CD4-positive, alpha-beta T cell (primary cell): ENCODE measurements around the gene CAP2. TPM values are rescaled to one million over a fixed set of nuclear protein-coding genes. Genes with fewer than 3 reads are reported as not detected.

Source experiments
- ATAC-seq: fragments of 200-7000 bp; cut with Tn5 transposase; one replicate; pipeline ENCODE4 v1.10.0; 2022; ENCODE audit warnings: mild to moderate bottlenecking; ENCODE audit not compliant: poor library complexity
- CTCF ChIA-PET: fragments of 350-600 bp; sonication (Branson Sonifier 250); formaldehyde crosslinking; loops from one replicate; lab custom pipeline; 2021; ENCODE audit warnings: antibody characterized with exemption, inconsistent platforms; lab: Charles Lee
- POLR2A ChIA-PET: fragments of 350-600 bp; sonication (Branson Sonifier 250); formaldehyde crosslinking; loops from one replicate; lab custom pipeline; 2021; ENCODE audit warnings: antibody characterized with exemption, inconsistent platforms; lab: Charles Lee
- DNase-seq, 14 experiments: peaks; one replicate each; pipeline ENCODE4 v3.0.0-alpha.2; 2013 to 2020; ENCODE audit warnings: mixed read lengths in 2 of 14
- H3K27ac ChIP-seq, 2 donors: one replicate each; pipeline versions ENCODE4 v1.5.1 to v1.7.0; 2013; ENCODE audit warnings: low read length in 2 of 2, low read depth in 1 of 2, mild to moderate bottlenecking in 1 of 2
- H3K27me3 ChIP-seq, 2 experiments: 1 replicate in 1 of 2; 2 replicates in 1 of 2; pipeline versions ENCODE4 v1.6.1 to v1.7.0; 2013; ENCODE audit warnings: low read length in 2 of 2, control low read depth in 1 of 2, mild to moderate bottlenecking in 1 of 2, moderate library complexity in 1 of 2; ENCODE audit not compliant: insufficient read depth in 2 of 2, control insufficient read depth in 1 of 2
- H3K36me3 ChIP-seq: one replicate; pipeline ENCODE4 v1.6.1; 2013; ENCODE audit warnings: low read length, control low read depth; ENCODE audit not compliant: insufficient read depth
- H3K4me1 ChIP-seq: one replicate; pipeline ENCODE4 v1.6.1; 2013; ENCODE audit warnings: low read length, control low read depth; ENCODE audit not compliant: insufficient read depth
- H3K4me3 ChIP-seq: one replicate; pipeline ENCODE4 v1.5.1; 2013; ENCODE audit warnings: mild to moderate bottlenecking, low read length, moderate library complexity
- H3K9me3 ChIP-seq, 2 experiments: 1 replicate in 1 of 2; 2 replicates in 1 of 2; pipeline versions ENCODE4 v1.6.1 to v1.7.0; 2013; ENCODE audit warnings: low read length in 2 of 2, mild to moderate bottlenecking in 2 of 2, control low read depth in 1 of 2, moderate library complexity in 1 of 2; ENCODE audit not compliant: control insufficient read depth in 1 of 2, insufficient read depth in 1 of 2
- H3K27ac Mint-ChIP-seq: one replicate; pipeline ENCODE4 v1.8.0; 2020; ENCODE audit warnings: mixed read lengths
- H3K27me3 Mint-ChIP-seq: one replicate; pipeline ENCODE4 v1.8.0; 2021; ENCODE audit warnings: mixed read lengths
- H3K36me3 Mint-ChIP-seq: one replicate; pipeline ENCODE4 v1.8.0; 2021; ENCODE audit warnings: low read depth, mixed read lengths
- H3K4me1 Mint-ChIP-seq: one replicate; pipeline ENCODE4 v1.8.0; 2021; ENCODE audit warnings: low read depth, mixed read lengths
- H3K4me3 Mint-ChIP-seq: one replicate; pipeline ENCODE4 v1.8.0; 2020; ENCODE audit warnings: mild to moderate bottlenecking, mixed read lengths
- H3K9me3 Mint-ChIP-seq: one replicate; pipeline ENCODE4 v1.8.0; 2020; ENCODE audit warnings: mixed read lengths
- intact Hi-C, 2 experiments: fragments of 100-400 bp; cut with DNase I in 1 of 2; cut with micrococcal nuclease in 1 of 2; formaldehyde crosslinking; loops; one replicate each; pipeline versions ENCODE4 v1.15.1 to v1.9.0; 2023 to 2025; cut with DNase I, micrococcal nuclease
- total RNA-seq, 174 experiments: library from RNA in 2 of 174; stranded (reverse) in 2 of 174; gene quantifications; one replicate each; pipeline ENCODE4 v1.2.3 and lab custom pipeline; 2021 to 2026
- TF ChIP-seq, protein P1 (sequence below): fragments of 200-600 bp; IDR thresholded peaks from one replicate; pipeline ENCODE4 v1.8.0; 2022; ENCODE audit warnings: antibody characterized with exemption, mild to moderate bottlenecking

The CAP2 gene
- total RNA-seq, 2 experiments from 2014 or later: not detected

- POLR2A ChIA-PET: no interaction called here
- no peaks in the 10 kb centered on the region for H3K4me1 Mint-ChIP-seq
- Histone ChIP-seq H3K27ac (no peak overlapping the region), H3K4me3 (no peak overlapping the region), H3K4me1 (no peaks in the 10 kb centered on the region), H3K27me3 (no peaks in the 10 kb centered on the region), H3K36me3 (no peaks in the 10 kb centered on the region), H3K9me3 (no peaks in the 10 kb centered on the region)
- no peak overlapping the region for H3K4me3 Mint-ChIP-seq
- peaks cover 3% of the 10 kb centered on the region for H3K9me3 Mint-ChIP-seq
- H3K27ac Mint-ChIP-seq: no peak overlapping the region
- TF ChIP-seq, protein P1, sequence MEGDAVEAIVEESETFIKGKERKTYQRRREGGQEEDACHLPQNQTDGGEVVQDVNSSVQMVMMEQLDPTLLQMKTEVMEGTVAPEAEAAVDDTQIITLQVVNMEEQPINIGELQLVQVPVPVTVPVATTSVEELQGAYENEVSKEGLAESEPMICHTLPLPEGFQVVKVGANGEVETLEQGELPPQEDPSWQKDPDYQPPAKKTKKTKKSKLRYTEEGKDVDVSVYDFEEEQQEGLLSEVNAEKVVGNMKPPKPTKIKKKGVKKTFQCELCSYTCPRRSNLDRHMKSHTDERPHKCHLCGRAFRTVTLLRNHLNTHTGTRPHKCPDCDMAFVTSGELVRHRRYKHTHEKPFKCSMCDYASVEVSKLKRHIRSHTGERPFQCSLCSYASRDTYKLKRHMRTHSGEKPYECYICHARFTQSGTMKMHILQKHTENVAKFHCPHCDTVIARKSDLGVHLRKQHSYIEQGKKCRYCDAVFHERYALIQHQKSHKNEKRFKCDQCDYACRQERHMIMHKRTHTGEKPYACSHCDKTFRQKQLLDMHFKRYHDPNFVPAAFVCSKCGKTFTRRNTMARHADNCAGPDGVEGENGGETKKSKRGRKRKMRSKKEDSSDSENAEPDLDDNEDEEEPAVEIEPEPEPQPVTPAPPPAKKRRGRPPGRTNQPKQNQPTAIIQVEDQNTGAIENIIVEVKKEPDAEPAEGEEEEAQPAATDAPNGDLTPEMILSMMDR: no peak
- ATAC-seq: no peak
- H3K27me3 Mint-ChIP-seq: peaks cover under 1% of the 10 kb centered on the region
- CTCF ChIA-PET: no interaction called here
- no peaks in the 10 kb centered on the region for H3K36me3 Mint-ChIP-seq
- no peak for DNase-seq
- intact Hi-C loops: no loop called here
Measured at GRCh38 chr6:17355404-17355774, 38.0 kb upstream of the CAP2 start.

- no peaks in the 10 kb centered on the region for H3K36me3 ChIP-seq
- Mint-ChIP-seq H3K4me3 (no peak overlapping the region), H3K4me1 (no peaks in the 10 kb centered on the region), H3K36me3 (no peaks in the 10 kb centered on the region), H3K27me3 (peaks cover 5% of the 10 kb centered on the region), H3K9me3 (peaks cover 5% of the 10 kb centered on the region), H3K27ac (no peak overlapping the region)
- H3K9me3 ChIP-seq: peaks cover 0 to 8% of the 10 kb centered on the region in 2 experiments
- intact Hi-C loops: no loop called here
- H3K27me3 ChIP-seq: no peaks in the 10 kb centered on the region
- no peaks in the 10 kb centered on the region for H3K4me1 ChIP-seq
- ChIA-PET POLR2A (no interaction called here), CTCF (no interaction called here)
- TF ChIP-seq, protein P1: no peak
- no peak overlapping the region for H3K4me3 ChIP-seq
- ATAC-seq (no peak), DNase-seq (no peak)
- H3K27ac ChIP-seq: no peak overlapping the region
Measured at GRCh38 chr6:17358515-17358914, 34.9 kb upstream of the CAP2 start.

DNA sequence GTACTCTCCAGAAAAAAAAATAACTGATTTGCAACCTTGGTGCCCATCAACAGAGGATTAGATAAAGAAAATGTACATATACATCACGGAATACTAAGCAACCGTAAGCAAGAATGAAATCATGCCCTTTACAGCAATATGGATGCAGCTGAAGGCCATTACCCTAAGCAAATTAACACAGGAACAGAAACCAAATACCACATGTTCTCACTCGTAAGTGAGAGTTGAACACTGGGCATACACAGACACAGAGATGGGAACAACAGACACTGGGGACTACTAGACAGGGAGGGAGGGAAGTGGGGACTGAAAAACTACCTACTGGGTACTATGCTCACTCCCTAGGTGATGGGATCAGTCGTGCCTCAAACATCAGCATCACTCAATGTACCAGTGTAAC is 32.8 kb upstream of the CAP2 start:
- Histone ChIP-seq H3K27ac (no peak overlapping the region), H3K36me3 (no peaks in the 10 kb centered on the region), H3K4me1 (no peaks in the 10 kb centered on the region), H3K9me3 (peaks cover 0 to 12% of the 10 kb centered on the region in 2 experiments), H3K4me3 (no peak overlapping the region), H3K27me3 (no peaks in the 10 kb centered on the region)
- H3K27me3 Mint-ChIP-seq: peaks cover 5% of the 10 kb centered on the region
- DNase-seq (no peak), ATAC-seq (no peak)
- H3K4me1 Mint-ChIP-seq: no peaks in the 10 kb centered on the region
- TF ChIP-seq, protein P1: no peak
- CTCF ChIA-PET: no interaction called here
- H3K36me3 Mint-ChIP-seq: no peaks in the 10 kb centered on the region
- H3K27ac Mint-ChIP-seq: no peak overlapping the region
- intact Hi-C loops: no loop called here
- POLR2A ChIA-PET: no interaction called here
- H3K9me3 Mint-ChIP-seq: peaks cover 5% of the 10 kb centered on the region
- H3K4me3 Mint-ChIP-seq: no peak overlapping the region
